ENCODE results near the gene PORCN. TPM values are rescaled to one million over a fixed set of nuclear protein-coding genes. Genes with fewer than 3 reads are reported as not detected.
A peak's percentile ranks its signal among the peaks of the same experiment; 100 is the strongest.

Gene PORCN
- total RNA-seq, 1 experiment from 2014 or later = 12.6 TPM

- Histone ChIP-seq H4K5ac (ENCODE audit: insufficient read length, low read depth, low read length) (no peak overlapping the region), H3T11ph (ENCODE audit: low read length) (no peak overlapping the region), H4K20me1 (ENCODE audit: control insufficient read depth, insufficient read depth, insufficient read length) (no peaks in the 10 kb centered on the region), H3K23ac (ENCODE audit: insufficient read length, low read depth, low read length) (no peak overlapping the region), H2BK120ac (ENCODE audit: low read depth, low read length, poor library complexity, severe bottlenecking) (no peak overlapping the region), H2AFZ (ENCODE audit: low read length) (no peak overlapping the region), H2BK12ac (ENCODE audit: insufficient read length, low read depth, low read length) (no peak overlapping the region), H2BK20ac (ENCODE audit: low read depth, low read length, poor library complexity, severe bottlenecking) (no peak overlapping the region), H4K91ac (ENCODE audit: insufficient read length, low read depth, low read length) (no peak overlapping the region), H3K4me1 (ENCODE audit: insufficient read depth, low read length) (peaks cover 4% of the 10 kb centered on the region; the same call in 1 of the 2 replicates), H3K27ac (ENCODE audit: insufficient read length, low read depth, low read length) (no peak overlapping the region), H2AK5ac (ENCODE audit: insufficient read length, low read length) (no peak overlapping the region), H3K4me2 (ENCODE audit: insufficient read depth, insufficient read length, low read length) (no peak overlapping the region), H3K23me2 (ENCODE audit: insufficient read length, low read depth, low read length, poor library complexity, severe bottlenecking) (peaks cover 8% of the 10 kb centered on the region), H2BK5ac (ENCODE audit: insufficient read length, low read length) (no peak overlapping the region), H3K9me3 (ENCODE audit: control insufficient read depth, low read depth, low read length) (peaks cover 55% of the 10 kb centered on the region), H3K79me2 (ENCODE audit: insufficient read depth, low read length) (no peaks in the 10 kb centered on the region), H4K8ac (replicated peaks; ENCODE audit: insufficient read length, low read depth, low read length) (no peak overlapping the region), H3K56ac (ENCODE audit: insufficient read length, low read depth, low read length) (no peak overlapping the region), H3K4ac (ENCODE audit: low read depth, low read length) (no peak overlapping the region), H3K79me1 (ENCODE audit: insufficient read depth, low read depth, low read length, poor library complexity, severe bottlenecking) (no peaks in the 10 kb centered on the region), H3K27me3 (ENCODE audit: insufficient read depth, low read length) (no peaks in the 10 kb centered on the region), H3K9ac (ENCODE audit: extremely low read depth, insufficient read length, low read length) (no peak overlapping the region), H3K14ac (ENCODE audit: insufficient read depth, low read length) (no peak overlapping the region), H3K18ac (ENCODE audit: insufficient read length, low read depth, low read length) (no peak overlapping the region), H2BK15ac (ENCODE audit: low read depth, low read length) (no peak overlapping the region)
- Mint-ChIP-seq H3K9me3 (peaks cover 80 to 89% of the 10 kb centered on the region in 2 experiments), H3K4me1 (peaks cover 15 to 21% of the 10 kb centered on the region in 2 experiments), H3K36me3 (ENCODE audit: insufficient read depth in 1 of 3, low read depth in 3 of 3) (peaks cover 41 to 50% (median 43%) of the 10 kb centered on the region in 3 experiments), H3K27ac (no peak overlapping the region; a peak in 1 of 7 replicates), H3K27me3 (ENCODE audit: low read depth) (peaks cover 3% of the 10 kb centered on the region; the same call in 1 of the 2 replicates), H3K4me3 (peak overlapping the region in 1 of 2 experiments; percentile 64; a peak in 2 of 5 replicates)
- DNase-seq = no peak
- WGBS (ENCODE audit: extremely low coverage, insufficient read length, low lambda C conversion rate) = no CpG with 5 or more reads among the region's 10 CpGs
- TF ChIP-seq, protein P1, sequence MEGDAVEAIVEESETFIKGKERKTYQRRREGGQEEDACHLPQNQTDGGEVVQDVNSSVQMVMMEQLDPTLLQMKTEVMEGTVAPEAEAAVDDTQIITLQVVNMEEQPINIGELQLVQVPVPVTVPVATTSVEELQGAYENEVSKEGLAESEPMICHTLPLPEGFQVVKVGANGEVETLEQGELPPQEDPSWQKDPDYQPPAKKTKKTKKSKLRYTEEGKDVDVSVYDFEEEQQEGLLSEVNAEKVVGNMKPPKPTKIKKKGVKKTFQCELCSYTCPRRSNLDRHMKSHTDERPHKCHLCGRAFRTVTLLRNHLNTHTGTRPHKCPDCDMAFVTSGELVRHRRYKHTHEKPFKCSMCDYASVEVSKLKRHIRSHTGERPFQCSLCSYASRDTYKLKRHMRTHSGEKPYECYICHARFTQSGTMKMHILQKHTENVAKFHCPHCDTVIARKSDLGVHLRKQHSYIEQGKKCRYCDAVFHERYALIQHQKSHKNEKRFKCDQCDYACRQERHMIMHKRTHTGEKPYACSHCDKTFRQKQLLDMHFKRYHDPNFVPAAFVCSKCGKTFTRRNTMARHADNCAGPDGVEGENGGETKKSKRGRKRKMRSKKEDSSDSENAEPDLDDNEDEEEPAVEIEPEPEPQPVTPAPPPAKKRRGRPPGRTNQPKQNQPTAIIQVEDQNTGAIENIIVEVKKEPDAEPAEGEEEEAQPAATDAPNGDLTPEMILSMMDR (conservative IDR thresholded peaks at IDR 0.05) = no peak
These were observed 43.4 kb upstream of the PORCN start for GRCh38 chrX:48465336-48465933.

Data from H9 (cell line).